ENCODE data around the gene SLC5A4.
"Not testable (repeated sequence)": the region's sequence is repeated elsewhere in the genome, so short reads cannot be mapped to it uniquely, and the experiment has no call there.

The SLC5A4 gene

GRCh38 chr22:32255217-32255616 is at the start of gene SLC5A4:
Gene SLC5A4, minus strand, starts transcription at chr22:32255347. Its CDS starts 18 bp downstream, at chr22:32255329.
- no peak for DNase-seq (ENCODE audit: low read depth)
- no peak within 1 kb of the TSS for H3K4me3 ChIP-seq (ENCODE audit: low read length)
- TF ChIP-seq, protein P1, sequence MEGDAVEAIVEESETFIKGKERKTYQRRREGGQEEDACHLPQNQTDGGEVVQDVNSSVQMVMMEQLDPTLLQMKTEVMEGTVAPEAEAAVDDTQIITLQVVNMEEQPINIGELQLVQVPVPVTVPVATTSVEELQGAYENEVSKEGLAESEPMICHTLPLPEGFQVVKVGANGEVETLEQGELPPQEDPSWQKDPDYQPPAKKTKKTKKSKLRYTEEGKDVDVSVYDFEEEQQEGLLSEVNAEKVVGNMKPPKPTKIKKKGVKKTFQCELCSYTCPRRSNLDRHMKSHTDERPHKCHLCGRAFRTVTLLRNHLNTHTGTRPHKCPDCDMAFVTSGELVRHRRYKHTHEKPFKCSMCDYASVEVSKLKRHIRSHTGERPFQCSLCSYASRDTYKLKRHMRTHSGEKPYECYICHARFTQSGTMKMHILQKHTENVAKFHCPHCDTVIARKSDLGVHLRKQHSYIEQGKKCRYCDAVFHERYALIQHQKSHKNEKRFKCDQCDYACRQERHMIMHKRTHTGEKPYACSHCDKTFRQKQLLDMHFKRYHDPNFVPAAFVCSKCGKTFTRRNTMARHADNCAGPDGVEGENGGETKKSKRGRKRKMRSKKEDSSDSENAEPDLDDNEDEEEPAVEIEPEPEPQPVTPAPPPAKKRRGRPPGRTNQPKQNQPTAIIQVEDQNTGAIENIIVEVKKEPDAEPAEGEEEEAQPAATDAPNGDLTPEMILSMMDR (conservative IDR thresholded peaks at IDR 0.05; ENCODE audit: low read depth, low read length) = no peak

- not testable (repeated sequence) for DNase-seq (ENCODE audit: low read depth); H3K4me3 ChIP-seq (ENCODE audit: low read length)
Measured at GRCh38 chr22:32293921-32294320, 38.8 kb upstream of the SLC5A4 start.

- TF ChIP-seq, protein P1 (conservative IDR thresholded peaks at IDR 0.05; ENCODE audit: low read depth, low read length) = no peak
- no peak overlapping the region for H3K4me3 ChIP-seq (ENCODE audit: low read length)
- no peak for DNase-seq (ENCODE audit: low read depth)
Measured at GRCh38 chr22:32286290-32286840, 31.2 kb upstream of the SLC5A4 start.

GRCh38 chr22:32281072-32281471 is 25.9 kb upstream of the SLC5A4 start:
- TF ChIP-seq, protein P1 (conservative IDR thresholded peaks at IDR 0.05; ENCODE audit: low read depth, low read length) = no peak
- no peak overlapping the region for H3K4me3 ChIP-seq (ENCODE audit: low read length)
- DNase-seq (ENCODE audit: low read depth) = no peak

DNA sequence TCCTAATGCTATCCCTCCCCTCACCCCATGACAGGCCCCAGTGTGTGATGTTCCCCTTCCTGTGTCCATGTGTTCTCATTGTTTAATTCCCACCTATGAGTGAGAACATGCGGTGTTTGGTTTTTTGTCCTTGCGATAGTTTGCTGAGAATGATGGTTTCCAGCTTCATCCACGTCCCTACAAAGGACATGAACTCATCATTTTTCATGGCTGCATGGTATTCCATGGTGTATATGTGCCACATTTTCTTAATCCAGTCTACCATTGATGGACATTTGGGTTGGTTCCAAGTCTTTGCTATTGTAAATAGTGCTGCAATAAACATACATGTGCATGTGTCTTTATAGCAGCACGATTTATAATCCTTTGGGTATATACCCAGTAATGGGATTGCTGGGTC is 20.2 kb upstream of the SLC5A4 start:
- DNase-seq (ENCODE audit: low read depth); H3K4me3 ChIP-seq (ENCODE audit: low read length): not testable (repeated sequence)

- H3K4me3 ChIP-seq (ENCODE audit: low read length) = no peak overlapping the region
- TF ChIP-seq, protein P1 (conservative IDR thresholded peaks at IDR 0.05; ENCODE audit: low read depth, low read length) = no peak
- no peak for DNase-seq (ENCODE audit: low read depth)
Measured at GRCh38 chr22:32271389-32271788, 16.2 kb upstream of the SLC5A4 start.

DNA sequence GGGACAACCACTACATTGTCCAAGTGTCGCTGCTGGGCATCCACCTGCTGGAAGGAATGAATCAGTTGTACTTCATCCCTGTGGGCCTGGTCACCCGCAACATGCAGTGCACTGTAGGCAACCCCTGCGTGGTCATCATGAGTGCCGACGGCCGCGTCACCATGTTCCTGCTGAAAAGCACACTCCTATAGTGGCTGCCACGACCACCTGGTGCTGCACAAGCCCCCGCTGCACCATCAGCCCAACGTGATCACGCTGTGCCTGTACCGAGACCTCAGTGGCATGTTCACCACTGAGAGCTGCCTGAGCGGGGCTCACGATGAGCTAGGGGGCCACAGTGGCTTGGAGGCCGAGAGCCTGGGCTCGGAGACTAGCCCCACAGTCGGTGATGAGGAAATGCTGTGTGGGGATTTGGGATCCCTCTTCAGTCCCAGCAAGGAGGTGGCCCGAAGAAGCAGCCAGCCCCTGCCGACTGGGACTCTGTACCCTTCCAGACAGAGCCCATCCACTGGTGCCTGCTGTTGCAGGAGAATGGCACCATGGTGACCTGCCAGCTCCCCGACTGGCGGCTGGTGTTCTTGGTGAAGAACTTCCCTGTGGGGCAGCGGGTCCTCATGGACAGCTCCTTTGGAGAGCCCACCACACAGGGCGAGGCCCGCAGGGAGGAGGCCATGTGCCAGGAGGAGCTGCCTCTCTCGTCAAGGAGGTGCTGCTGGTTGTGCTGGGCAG is 15.7 kb upstream of the SLC5A4 start:
- no peak for DNase-seq (ENCODE audit: low read depth)
- no peak overlapping the region for H3K4me3 ChIP-seq (ENCODE audit: low read length)
- TF ChIP-seq, protein P1 (conservative IDR thresholded peaks at IDR 0.05; ENCODE audit: low read depth, low read length) = no peak

GRCh38 chr22:32269316-32269715 is 14.2 kb upstream of the SLC5A4 start:
- no peak overlapping the region for H3K4me3 ChIP-seq (ENCODE audit: low read length)
- DNase-seq (ENCODE audit: low read depth) = no peak
- TF ChIP-seq, protein P1 (conservative IDR thresholded peaks at IDR 0.05; ENCODE audit: low read depth, low read length) = no peak
